HCEC 1CT (cell line): ENCODE measurements around the gene ZFP36.
A peak's percentile ranks its signal among the peaks of the same experiment; 100 is the strongest.

Experiments
- DNase-seq: peaks from one replicate; pipeline ENCODE4 v3.0.0-alpha.2; 2017

ZFP36 gene

DNA sequence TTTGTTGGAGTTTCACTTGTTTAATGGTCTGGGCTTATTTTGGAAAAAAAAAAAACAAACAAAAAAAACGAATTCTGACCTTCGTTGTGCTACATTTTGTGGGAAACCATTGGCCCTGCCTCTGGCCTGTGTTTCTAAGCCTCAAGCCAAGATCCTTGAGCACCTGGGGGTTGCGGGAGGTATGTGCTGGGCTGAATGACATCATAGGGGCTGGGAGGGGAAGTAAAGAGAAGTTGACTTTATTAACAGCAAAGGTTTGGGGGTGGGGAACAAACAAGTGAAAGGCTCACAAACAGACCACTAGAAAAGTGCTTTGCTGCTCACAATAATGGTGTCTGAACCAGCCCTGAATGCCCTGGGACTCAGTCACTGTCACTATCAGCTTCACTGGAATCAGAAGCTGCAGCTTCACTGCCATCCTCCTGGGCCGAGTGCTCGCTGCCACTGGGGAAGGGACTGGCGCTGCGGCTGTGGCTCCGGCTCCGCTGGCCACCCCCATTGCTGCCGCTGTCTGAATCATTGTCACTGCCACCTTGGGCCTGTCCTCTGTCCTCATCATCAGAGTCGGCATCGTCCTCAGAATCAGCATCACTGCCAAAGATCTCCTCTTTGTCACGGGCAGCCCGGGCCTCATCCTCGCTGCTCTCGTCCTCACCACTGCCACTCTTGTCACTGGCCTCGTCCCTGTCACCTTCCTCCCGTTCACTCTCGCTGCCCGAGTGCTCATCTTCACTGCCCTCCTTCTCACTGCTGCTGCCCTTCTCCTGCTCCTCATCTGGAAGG lies 20.8 kb upstream of the ZFP36 start:
- no peak for DNase-seq

- DNase-seq, result no peak
Measured at GRCh38 chr19:39386557-39386956, 20.1 kb upstream of the ZFP36 start.

GRCh38 chr19:39388657-39389056 lies 18.0 kb upstream of the ZFP36 start:
- DNase-seq, result no peak

DNA sequence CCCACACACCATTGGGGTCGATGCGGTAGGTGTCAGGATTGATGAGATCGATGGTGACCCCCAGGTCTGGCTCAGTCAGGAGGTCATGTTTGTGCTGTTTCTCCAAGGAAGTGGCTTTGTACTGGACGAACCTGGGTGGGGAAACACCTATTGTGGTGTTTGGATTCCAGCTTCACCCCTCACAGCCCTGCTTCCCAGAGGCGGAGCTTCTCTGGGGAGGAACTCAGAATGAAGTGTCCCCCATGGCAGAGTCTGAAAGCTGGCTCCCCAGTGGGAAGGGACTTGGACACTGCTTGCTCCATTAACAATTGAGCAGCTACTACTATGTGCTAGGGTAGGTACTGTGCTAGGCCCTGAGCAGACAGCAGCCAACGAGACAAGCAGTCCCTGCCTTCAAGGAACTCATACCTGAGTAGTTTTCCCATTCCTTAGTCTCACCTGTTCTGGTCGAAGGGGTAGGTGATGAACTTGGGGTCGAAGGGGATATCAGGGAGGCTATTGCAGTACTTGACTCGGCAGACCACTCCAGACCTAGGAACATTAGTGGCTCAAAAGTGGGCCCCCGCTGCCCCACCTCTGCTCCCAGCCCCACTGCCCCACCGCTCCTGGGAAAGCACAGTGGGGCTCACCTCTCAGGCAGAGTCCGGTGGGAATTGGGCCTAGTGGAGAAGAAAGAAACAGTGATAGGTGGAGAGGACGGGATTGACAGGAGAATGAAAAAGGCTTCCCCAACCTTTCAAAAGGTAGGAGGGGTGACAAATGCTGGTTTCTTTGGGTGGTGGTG lies 16.8 kb upstream of the ZFP36 start:
- DNase-seq, result no peak

- DNase-seq, result no peak
Measured at GRCh38 chr19:39390451-39390750, 16.2 kb upstream of the ZFP36 start.

- DNase-seq, result peak; percentile 100
Measured at GRCh38 chr19:39390751-39391437, 15.8 kb upstream of the ZFP36 start, which contains the start of the genes MED29 and PAF1. Gene MED29 (plus strand): TSS chr19:39391378. CDS start chr19:39391423, 45 bp downstream. Gene PAF1 (minus strand): TSS chr19:39391106. CDS start chr19:39390864, 242 bp downstream.

DNA sequence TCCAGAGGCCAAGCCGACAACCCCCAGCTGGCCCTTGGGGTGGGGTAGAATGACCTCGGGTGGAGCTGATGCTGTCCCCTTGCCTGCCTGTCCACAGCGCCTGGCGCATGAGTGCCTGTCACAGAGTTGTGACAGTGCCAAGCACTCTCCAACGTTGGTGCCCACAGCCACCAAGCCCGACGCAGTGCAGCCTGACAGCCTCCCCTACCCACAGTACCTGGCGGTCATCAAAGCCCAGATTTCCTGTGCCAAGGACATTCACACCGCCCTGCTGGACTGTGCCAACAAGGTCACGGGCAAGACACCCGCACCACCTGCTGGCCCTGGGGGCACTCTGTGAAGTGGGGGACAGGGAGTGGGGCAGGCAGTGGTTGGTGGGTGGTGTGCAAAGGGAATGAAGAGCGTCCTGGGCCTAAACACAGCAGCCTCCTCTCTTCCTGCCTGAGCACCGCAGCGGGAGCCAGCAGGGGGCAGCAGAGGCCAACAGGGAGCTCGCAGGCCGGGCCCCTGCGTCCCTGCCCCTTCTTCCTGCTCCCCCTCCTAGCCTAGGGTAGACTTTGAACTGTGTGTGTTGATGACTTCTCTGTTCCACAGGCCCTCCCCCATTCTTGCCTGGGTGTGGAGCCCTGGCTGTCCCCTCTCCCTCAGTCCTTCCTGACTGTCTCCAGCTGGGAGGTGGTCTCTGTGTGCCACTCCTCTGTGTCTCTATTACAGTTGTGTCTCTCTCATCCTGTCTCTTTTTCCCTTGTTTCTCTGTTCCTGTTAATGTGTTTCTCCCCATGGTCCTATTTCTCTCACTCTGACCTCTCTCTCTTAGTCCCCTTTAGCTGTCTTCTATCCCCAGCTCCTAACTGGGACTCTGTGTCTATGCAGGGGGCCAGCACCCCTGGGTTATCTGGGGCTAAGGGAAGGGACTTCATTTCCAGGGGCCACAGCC lies 9.0 kb upstream of the ZFP36 start:
- peak; percentile 77 for DNase-seq

DNA sequence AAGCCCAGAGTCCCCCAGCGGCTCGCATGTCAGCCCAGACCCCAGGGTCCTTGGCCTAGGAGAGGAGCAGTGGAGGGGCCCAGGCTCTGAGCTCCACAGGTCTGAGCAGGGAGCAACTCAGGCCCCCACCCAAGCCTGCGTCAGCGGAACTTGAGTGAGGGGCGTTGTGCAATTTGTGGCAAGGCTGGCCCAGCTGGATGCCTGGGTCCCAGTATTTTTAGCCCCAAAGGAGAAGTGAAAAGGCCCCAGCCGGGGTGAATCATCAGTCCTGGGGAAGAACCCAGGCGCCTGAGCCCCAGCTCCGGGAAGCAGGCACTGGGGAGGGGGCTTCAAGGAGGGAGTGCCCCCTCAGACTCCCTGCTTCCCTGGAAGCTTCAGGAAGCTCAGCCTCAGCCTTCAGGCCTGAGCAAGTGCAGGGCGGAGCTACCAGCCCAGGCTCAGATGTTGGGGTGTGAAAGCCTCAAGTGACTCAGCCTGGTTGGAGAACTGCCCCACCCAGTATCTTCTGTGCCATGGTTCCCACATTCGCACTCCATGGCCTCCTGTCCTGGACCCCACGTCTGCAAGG lies 8.3 kb upstream of the ZFP36 start:
- DNase-seq, result peak; percentile 88

GRCh38 chr19:39399668-39400050 lies 7.0 kb upstream of the ZFP36 start:
- no peak for DNase-seq

DNA sequence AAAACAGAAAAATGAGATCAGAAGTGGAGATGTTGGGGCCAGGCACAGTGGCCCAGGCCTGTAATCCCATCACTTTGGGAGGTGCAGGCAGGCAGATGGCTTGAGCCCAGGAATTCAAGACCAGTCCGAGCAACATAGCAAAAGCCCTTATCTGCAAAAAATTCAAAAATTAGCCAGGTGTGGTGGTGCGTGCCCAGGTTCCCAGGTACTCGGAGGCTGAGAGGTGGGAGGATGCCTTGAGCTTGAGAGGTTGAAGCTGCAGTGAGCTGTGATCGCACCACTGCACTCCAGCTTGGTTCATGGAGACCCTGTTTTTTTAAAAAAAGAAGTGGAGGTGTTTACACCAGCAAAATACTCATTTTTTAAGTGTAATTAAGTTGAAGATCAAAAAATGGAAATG lies 6.6 kb upstream of the ZFP36 start:
- DNase-seq, result no peak

- DNase-seq, result no peak
Measured at GRCh38 chr19:39401070-39401548, 5.5 kb upstream of the ZFP36 start.

DNA sequence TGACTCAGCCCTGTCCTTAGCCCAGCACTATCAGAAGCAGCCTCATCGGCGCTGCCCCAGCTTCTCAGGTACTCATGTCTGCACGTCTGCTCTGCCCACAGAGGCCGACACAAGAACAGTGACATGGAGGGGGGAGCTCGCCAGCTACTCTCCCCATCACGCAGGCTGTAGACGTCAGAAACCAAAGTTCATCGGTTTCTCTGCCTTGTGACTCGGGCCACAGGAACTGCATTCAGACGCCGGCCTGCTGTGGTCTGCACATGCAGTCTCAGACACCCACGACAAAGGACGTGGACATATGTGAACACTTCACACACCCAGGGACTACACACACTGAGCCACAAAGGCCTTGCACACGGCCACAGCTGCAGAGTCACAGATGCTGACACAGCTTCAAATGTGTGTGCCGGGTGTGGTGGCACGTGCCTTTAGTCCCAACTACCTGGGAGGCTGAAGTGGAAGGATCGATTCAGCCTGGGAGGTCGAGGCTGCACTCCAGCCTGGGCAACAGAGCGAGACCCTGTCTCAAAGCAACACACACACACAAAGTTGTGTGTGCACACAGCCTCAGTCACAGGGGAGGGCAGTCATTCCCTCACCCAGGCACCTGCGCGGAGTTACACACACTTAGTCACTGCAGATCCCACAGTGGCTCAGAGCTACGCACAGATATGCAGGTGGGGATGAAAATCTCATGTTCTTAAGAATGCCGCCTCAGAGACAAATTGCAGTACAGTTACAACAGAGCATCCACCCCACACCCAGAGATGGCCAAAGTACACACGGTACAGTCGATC lies 4.9 kb upstream of the ZFP36 start:
- DNase-seq, result no peak

- DNase-seq, result peak; percentile 86
Measured at GRCh38 chr19:39402346-39403300, 4.0 kb upstream of the ZFP36 start.

GRCh38 chr19:39403331-39404312 lies 3.0 kb upstream of the ZFP36 start:
- peak; percentile 98 for DNase-seq

DNA sequence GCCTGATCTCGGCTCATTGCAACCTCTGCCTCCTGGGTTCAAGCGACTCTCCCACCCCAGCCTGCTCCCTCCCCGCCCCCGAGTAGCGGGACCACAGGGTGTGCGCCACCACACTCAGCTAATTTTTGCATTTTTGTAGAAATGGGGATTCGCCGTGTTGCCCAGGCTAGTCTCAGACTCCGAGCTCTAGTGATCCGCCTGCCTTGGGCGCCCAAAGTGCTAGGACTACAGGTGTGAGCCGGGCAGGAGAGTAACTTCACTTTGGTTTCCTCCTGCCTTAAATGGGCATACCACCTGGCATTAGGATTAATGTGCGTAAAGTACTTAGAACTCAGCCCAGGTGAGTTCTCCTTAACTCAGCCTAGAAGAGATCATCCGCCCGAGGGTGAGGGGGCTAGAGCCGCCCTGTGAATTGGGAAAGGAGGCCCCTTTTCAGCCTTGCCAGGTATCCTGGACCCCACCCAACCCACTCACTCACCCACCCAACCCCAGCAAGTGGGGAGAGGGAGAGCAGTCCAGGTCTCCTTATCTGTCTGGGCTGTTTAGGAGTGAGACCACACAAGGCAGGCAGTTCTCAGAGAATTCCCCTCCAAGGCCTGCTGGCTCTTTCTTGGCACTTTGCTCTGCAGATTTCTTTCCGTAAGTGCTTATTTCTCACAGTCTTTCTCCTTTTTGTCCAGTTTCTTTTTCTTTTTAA lies 1.2 kb upstream of the ZFP36 start:
- no peak for DNase-seq

DNA sequence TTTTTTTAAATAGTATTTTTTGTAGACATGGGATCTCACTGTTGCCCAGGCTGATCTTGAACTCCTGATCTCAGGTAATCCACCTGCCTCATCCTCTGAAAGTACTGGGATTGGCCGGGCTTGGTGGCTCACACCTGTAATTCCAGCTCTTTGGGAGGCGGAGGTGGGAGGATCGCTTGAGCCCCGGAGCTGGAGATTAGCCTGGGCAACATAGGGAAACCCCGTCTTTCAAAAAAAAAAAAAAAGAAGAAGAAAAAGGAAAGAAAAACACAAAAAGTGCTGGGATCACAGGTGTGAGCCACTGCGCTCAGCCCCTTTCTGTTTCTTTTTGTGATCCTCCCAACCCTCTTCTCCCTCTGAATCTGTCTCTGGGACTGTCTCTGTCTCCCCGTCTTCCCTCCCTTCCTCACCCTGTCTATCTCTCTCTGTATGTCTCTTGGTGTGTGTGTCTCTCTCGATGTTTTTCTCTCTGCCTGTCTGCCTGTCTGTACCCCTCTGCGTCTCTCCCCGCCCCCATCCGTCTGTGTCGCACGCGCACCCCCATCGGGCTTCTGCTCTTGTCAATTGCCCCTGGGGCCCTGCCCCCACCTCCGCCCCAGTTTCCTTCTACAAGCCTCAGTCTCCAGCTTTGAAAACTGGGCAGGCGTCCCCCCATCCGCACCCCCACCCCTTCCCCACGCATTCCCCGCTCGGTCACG lies 540 bp upstream of the ZFP36 start:
- DNase-seq, result peak; percentile 36

- DNase-seq, result peak; percentile 44
Measured at GRCh38 chr19:39407410-39407659, 688 bp downstream of the ZFP36 start.
